ENCODE data around the gene DYNLT1.
"Not testable (repeated sequence)": the region's sequence is repeated elsewhere in the genome, so short reads cannot be mapped to it uniquely, and the experiment has no call there.

The DYNLT1 gene

GRCh38 chr6:158638324-158638854 is 6.2 kb downstream of the DYNLT1 start:
- no peak for DNase-seq

GRCh38 chr6:158636778-158637177 is 7.8 kb downstream of the DYNLT1 start:
- no peak for DNase-seq

- no peak for DNase-seq
Observed at GRCh38 chr6:158635427-158636073, 9.0 kb downstream of the DYNLT1 start.

- DNase-seq = no peak
Observed at GRCh38 chr6:158634695-158635426, 9.7 kb downstream of the DYNLT1 start.

- DNase-seq = no peak
Observed at GRCh38 chr6:158633127-158633526, 11.4 kb downstream of the DYNLT1 start.

- not testable (repeated sequence) for DNase-seq
Observed at GRCh38 chr6:158632538-158633119, 11.9 kb downstream of the DYNLT1 start.

- DNase-seq = no peak
Observed at GRCh38 chr6:158631678-158632537, 12.6 kb downstream of the DYNLT1 start.

- DNase-seq = no peak
Observed at GRCh38 chr6:158630938-158631616, 13.5 kb downstream of the DYNLT1 start.

- DNase-seq = no peak
Observed at GRCh38 chr6:158629367-158630221, 14.9 kb downstream of the DYNLT1 start.

- no peak for DNase-seq
Observed at GRCh38 chr6:158628542-158628941, 16.0 kb downstream of the DYNLT1 start.

- DNase-seq = no peak
Observed at GRCh38 chr6:158627940-158628211, 16.7 kb downstream of the DYNLT1 start.

GRCh38 chr6:158627168-158627939 is 17.2 kb downstream of the DYNLT1 start:
- DNase-seq = no peak

GRCh38 chr6:158626360-158627167 is 18.0 kb downstream of the DYNLT1 start:
- DNase-seq = no peak

- DNase-seq = no peak
Observed at GRCh38 chr6:158625881-158626305, 18.6 kb downstream of the DYNLT1 start.

GRCh38 chr6:158624684-158625682 is 19.6 kb downstream of the DYNLT1 start:
- DNase-seq = no peak

- DNase-seq = no peak
Observed at GRCh38 chr6:158622545-158623190, 21.9 kb downstream of the DYNLT1 start.

GRCh38 chr6:158621694-158622544 is 22.6 kb downstream of the DYNLT1 start:
- DNase-seq = no peak
